Islet of Langerhans (tissue), 1 donor: Measurements from ENCODE around the gene HERC4.
"Not testable (repeated sequence)": the region's sequence is repeated elsewhere in the genome, so short reads cannot be mapped to it uniquely, and the experiment has no call there.

ENCODE experiments used
- FAIRE-seq: peaks from one replicate; lab custom pipeline; 2011; peaks lifted over from hg19 to GRCh38; lab: Jason Lieb, UNC

HERC4 gene

GRCh38 chr10:68046642-68047041 lies 28.4 kb downstream of the HERC4 start:
- no peak for FAIRE-seq

GRCh38 chr10:68043030-68043429 lies 32.1 kb downstream of the HERC4 start:
- FAIRE-seq = no peak

- FAIRE-seq = no peak
Measured at GRCh38 chr10:68032113-68032512, 43.0 kb downstream of the HERC4 start.

- FAIRE-seq = no peak
Measured at GRCh38 chr10:68027429-68027828, 47.7 kb downstream of the HERC4 start.

- no peak for FAIRE-seq
Measured at GRCh38 chr10:68023292-68023691, 51.8 kb downstream of the HERC4 start.

GRCh38 chr10:68022324-68022723 lies 52.8 kb downstream of the HERC4 start:
- FAIRE-seq = not testable (repeated sequence)

- FAIRE-seq = not testable (repeated sequence)
Measured at GRCh38 chr10:68016519-68016918, 58.6 kb downstream of the HERC4 start.

- FAIRE-seq = no peak
Measured at GRCh38 chr10:68010426-68010940, 64.6 kb downstream of the HERC4 start.

- no peak for FAIRE-seq
Measured at GRCh38 chr10:68007356-68007755, 67.7 kb downstream of the HERC4 start.

GRCh38 chr10:68001539-68001938 lies 73.5 kb downstream of the HERC4 start:
- FAIRE-seq = no peak

GRCh38 chr10:68001000-68001399 lies 74.1 kb downstream of the HERC4 start:
- FAIRE-seq = no peak

- FAIRE-seq = no peak
Measured at GRCh38 chr10:67990093-67990492, 85.0 kb downstream of the HERC4 start.

- no peak for FAIRE-seq
Measured at GRCh38 chr10:67988606-67989005, 86.5 kb downstream of the HERC4 start.

GRCh38 chr10:67982603-67983002 lies 92.5 kb downstream of the HERC4 start:
- FAIRE-seq = not testable (repeated sequence)

GRCh38 chr10:67978749-67979148 lies 96.3 kb downstream of the HERC4 start:
- no peak for FAIRE-seq

GRCh38 chr10:67977251-67977650 lies 97.8 kb downstream of the HERC4 start:
- no peak for FAIRE-seq

- no peak for FAIRE-seq
Measured at GRCh38 chr10:67976292-67977245, 98.5 kb downstream of the HERC4 start.

GRCh38 chr10:67975871-67976270 lies 99.2 kb downstream of the HERC4 start:
- no peak for FAIRE-seq

- FAIRE-seq = peak; percentile 77
Measured at GRCh38 chr10:67971311-67971710, 103.8 kb downstream of the HERC4 start.

GRCh38 chr10:67969875-67970274 lies 105.2 kb downstream of the HERC4 start:
- FAIRE-seq = no peak

- not testable (repeated sequence) for FAIRE-seq
Measured at GRCh38 chr10:67966035-67966434, 109.0 kb downstream of the HERC4 start.

- FAIRE-seq = no peak
Measured at GRCh38 chr10:67965456-67965855, 109.6 kb downstream of the HERC4 start.

GRCh38 chr10:67959839-67960476 lies 115.1 kb downstream of the HERC4 start:
- no peak for FAIRE-seq
